Measurements from ENCODE around the gene TTN.

DNA sequence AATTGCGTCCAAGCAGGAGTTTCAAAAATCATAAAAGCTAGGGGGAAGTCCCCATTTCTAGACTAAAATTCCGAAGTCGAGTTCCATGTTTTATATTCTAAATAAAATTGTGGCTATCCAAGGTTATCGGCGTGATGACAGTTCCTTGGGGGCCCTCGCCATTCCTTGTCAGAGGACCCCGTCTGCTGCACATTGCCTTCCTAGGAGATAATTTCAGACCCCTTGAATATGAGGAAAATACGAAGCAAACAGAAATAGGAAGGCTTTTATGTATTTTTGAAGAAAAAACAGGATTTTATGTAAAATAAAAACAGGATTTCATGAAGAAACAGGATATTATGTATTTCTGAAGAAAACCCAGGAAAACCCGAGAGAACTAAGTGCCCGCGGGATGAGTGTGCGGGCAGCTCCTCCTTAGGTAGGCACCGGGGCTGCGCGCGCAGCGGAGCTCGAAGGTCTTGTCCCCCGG lies 327.4 kb downstream of the TTN start:
- TF ChIP-seq, protein P1, sequence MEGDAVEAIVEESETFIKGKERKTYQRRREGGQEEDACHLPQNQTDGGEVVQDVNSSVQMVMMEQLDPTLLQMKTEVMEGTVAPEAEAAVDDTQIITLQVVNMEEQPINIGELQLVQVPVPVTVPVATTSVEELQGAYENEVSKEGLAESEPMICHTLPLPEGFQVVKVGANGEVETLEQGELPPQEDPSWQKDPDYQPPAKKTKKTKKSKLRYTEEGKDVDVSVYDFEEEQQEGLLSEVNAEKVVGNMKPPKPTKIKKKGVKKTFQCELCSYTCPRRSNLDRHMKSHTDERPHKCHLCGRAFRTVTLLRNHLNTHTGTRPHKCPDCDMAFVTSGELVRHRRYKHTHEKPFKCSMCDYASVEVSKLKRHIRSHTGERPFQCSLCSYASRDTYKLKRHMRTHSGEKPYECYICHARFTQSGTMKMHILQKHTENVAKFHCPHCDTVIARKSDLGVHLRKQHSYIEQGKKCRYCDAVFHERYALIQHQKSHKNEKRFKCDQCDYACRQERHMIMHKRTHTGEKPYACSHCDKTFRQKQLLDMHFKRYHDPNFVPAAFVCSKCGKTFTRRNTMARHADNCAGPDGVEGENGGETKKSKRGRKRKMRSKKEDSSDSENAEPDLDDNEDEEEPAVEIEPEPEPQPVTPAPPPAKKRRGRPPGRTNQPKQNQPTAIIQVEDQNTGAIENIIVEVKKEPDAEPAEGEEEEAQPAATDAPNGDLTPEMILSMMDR (conservative IDR thresholded peaks at IDR 0.05 in 1 of 2, IDR thresholded peaks at IDR 0.05 in 1 of 2; ENCODE audit: low read depth in 1 of 2, low read length in 2 of 2), result no peak
- TF ChIP-seq EZH2 (IDR thresholded peaks at IDR 0.05; ENCODE audit: low read length, missing control alignments), result no peak

Data from fibroblast of lung (primary cell).